H1 (cell line): ENCODE measurements around the gene TRIM27. TPM values are rescaled to one million over a fixed set of nuclear protein-coding genes. Genes with fewer than 3 reads are reported as not detected.

Source experiments
- CTCF ChIA-PET: fragments of 300-600 bp; sonication (Branson Sonifier 250); formaldehyde crosslinking; loops from one replicate; lab custom pipeline; 2021; ENCODE audit not compliant: partially characterized antibody; lab: Charles Lee
- POLR2A ChIA-PET: fragments of 300-600 bp; sonication (Branson Sonifier 250); formaldehyde crosslinking; loops from one replicate; lab custom pipeline; 2021; ENCODE audit warnings: inconsistent platforms; ENCODE audit not compliant: partially characterized antibody; lab: Charles Lee
- DNase-seq, 2 experiments: peaks; one replicate each; pipeline versions ENCODE4 v3.0.0 to v3.0.0-alpha.2; 2010 to 2022; ENCODE audit warnings: low spot score in 2 of 2, low read depth in 1 of 2, mixed read lengths in 1 of 2
- FAIRE-seq: peaks from 2 replicates; lab custom pipeline; 2011; peaks lifted over from hg19 to GRCh38; lab: Jason Lieb, UNC
- H2AFZ ChIP-seq: 2 replicates; pipeline ENCODE4 v1.8.1; 2012; ENCODE audit warnings: low read length, inconsistent platforms
- H2AK5ac ChIP-seq: 2 replicates; pipeline ENCODE4 v1.6.1; 2013; ENCODE audit warnings: low read depth, low read length
- H2BK120ac ChIP-seq: replicated peaks from 2 replicates; pipeline ENCODE3; 2013; ENCODE audit warnings: low read depth, low read length, inconsistent platforms
- H2BK12ac ChIP-seq: 2 replicates; pipeline ENCODE4 v1.6.1; 2013; ENCODE audit warnings: low read depth, low read length
- H2BK15ac ChIP-seq: 2 replicates; pipeline ENCODE4 v1.6.1; 2013; ENCODE audit warnings: low read length
- H2BK20ac ChIP-seq: 2 replicates; pipeline ENCODE4 v1.6.1; 2013; ENCODE audit warnings: low read length
- H2BK5ac ChIP-seq: 2 replicates; pipeline ENCODE4 v1.6.1; 2013; ENCODE audit warnings: low read depth, low read length
- H3K14ac ChIP-seq: 2 replicates; pipeline ENCODE4 v1.6.1; 2013; ENCODE audit warnings: inconsistent platforms; ENCODE audit not compliant: insufficient read length
- H3K18ac ChIP-seq: 2 replicates; pipeline ENCODE4 v1.6.1; 2013; ENCODE audit warnings: low read length; ENCODE audit errors: extremely low read depth
- H3K23ac ChIP-seq: 2 replicates; pipeline ENCODE4 v1.6.1; 2013; ENCODE audit warnings: inconsistent platforms; ENCODE audit not compliant: insufficient read length
- H3K23me2 ChIP-seq: 2 replicates; pipeline ENCODE4 v1.6.1; 2013; ENCODE audit warnings: low read depth, low read length
- H3K27ac ChIP-seq: 2 replicates; pipeline ENCODE4 v1.6.1; 2011; ENCODE audit warnings: low read depth, low read length, inconsistent platforms
- H3K27me3 ChIP-seq, 4 experiments: replicated peaks in 1 of 4; 1 replicate in 1 of 4; 2 replicates in 3 of 4; pipeline versions ENCODE4 v1.6.1 to v1.8.1; 2011 to 2013; ENCODE audit warnings: low read length in 3 of 4, mild to moderate bottlenecking in 3 of 4, inconsistent platforms in 2 of 4, mixed read lengths in 2 of 4, moderate library complexity in 1 of 4; ENCODE audit not compliant: control insufficient read depth in 3 of 4, insufficient read depth in 3 of 4; ENCODE audit errors: extremely low read depth in 1 of 4
- H3K36me3 ChIP-seq, 4 experiments: 2 replicates each; pipeline versions ENCODE4 v1.6.1 to v1.8.1; 2011 to 2013; ENCODE audit warnings: mild to moderate bottlenecking in 4 of 4, low read length in 3 of 4, moderate library complexity in 2 of 4, control low read depth in 1 of 4, inconsistent platforms in 1 of 4; ENCODE audit not compliant: insufficient read depth in 4 of 4, control insufficient read depth in 2 of 4
- H3K4ac ChIP-seq: replicated peaks from 2 replicates; pipeline ENCODE3; 2013; ENCODE audit warnings: low read length, low read depth, mixed read lengths, inconsistent platforms; ENCODE audit not compliant: insufficient read length
- H3K4me1 ChIP-seq, 4 experiments: replicated peaks in 1 of 4; 1 replicate in 1 of 4; 2 replicates in 3 of 4; pipeline versions ENCODE4 v1.6.1 to v1.8.1; 2011 to 2013; ENCODE audit warnings: low read length in 3 of 4, inconsistent platforms in 2 of 4, mixed read lengths in 1 of 4; ENCODE audit not compliant: insufficient read depth in 4 of 4, control insufficient read depth in 3 of 4
- H3K4me2 ChIP-seq, 2 experiments: 2 replicates each; pipeline versions ENCODE4 v1.6.1 to v1.8.1; 2011 to 2013; ENCODE audit warnings: low read depth in 2 of 2, low read length in 2 of 2, control low read depth in 1 of 2, inconsistent platforms in 1 of 2, mild to moderate bottlenecking in 1 of 2; ENCODE audit not compliant: insufficient read depth in 1 of 2
- H3K4me3 ChIP-seq, 4 experiments: fragments of 200-600, 300-600 bp in 1 of 4; sonication (generic), shearing (Covaris generic), sonication (Bioruptor Twin) in 1 of 4; 2 replicates each; pipeline versions ENCODE4 v1.5.1 to v1.8.1; 2011 to 2016; ENCODE audit warnings: low read length in 4 of 4, low read depth in 3 of 4, control low read depth in 2 of 4, inconsistent platforms in 2 of 4, mild to moderate bottlenecking in 2 of 4, mixed read lengths in 1 of 4, moderate library complexity in 1 of 4; ENCODE audit not compliant: insufficient read depth in 2 of 4; ENCODE audit errors: extremely low read depth in 1 of 4
- H3K56ac ChIP-seq: replicated peaks from 2 replicates; pipeline ENCODE3; 2013; ENCODE audit warnings: low read depth, mild to moderate bottlenecking, mixed read lengths, low read length, inconsistent platforms; ENCODE audit not compliant: insufficient read length
- H3K79me1 ChIP-seq: 2 replicates; pipeline ENCODE4 v1.6.1; 2013; ENCODE audit warnings: low read depth, low read length, control low read depth
- H3K79me2 ChIP-seq, 2 experiments: 2 replicates each; pipeline versions ENCODE4 v1.6.1 to v1.8.1; 2012 to 2013; ENCODE audit warnings: low read length in 2 of 2, mild to moderate bottlenecking in 2 of 2, inconsistent platforms in 1 of 2; ENCODE audit not compliant: insufficient read depth in 2 of 2, control insufficient read depth in 1 of 2
- H3K9ac ChIP-seq, 4 experiments: replicated peaks in 1 of 4; 1 replicate in 1 of 4; 2 replicates in 3 of 4; pipeline versions ENCODE4 v1.6.1 to v1.8.1; 2011 to 2013; ENCODE audit warnings: low read depth in 3 of 4, low read length in 3 of 4, control low read depth in 2 of 4, mild to moderate bottlenecking in 2 of 4, moderate library complexity in 2 of 4, inconsistent platforms in 1 of 4; ENCODE audit errors: extremely low read depth in 1 of 4
- H3K9me3 ChIP-seq, 2 experiments: 2 replicates each; pipeline versions ENCODE4 v1.6.1 to v1.8.1; 2012 to 2013; ENCODE audit warnings: mild to moderate bottlenecking in 2 of 2, moderate library complexity in 2 of 2, control low read depth in 1 of 2, inconsistent platforms in 1 of 2, low read depth in 1 of 2, low read length in 1 of 2, mixed read lengths in 1 of 2; ENCODE audit not compliant: insufficient read depth in 2 of 2
- H4K20me1 ChIP-seq, 2 experiments: replicated peaks in 1 of 2; 2 replicates each; pipeline versions ENCODE3 to v1.8.1; 2011 to 2013; ENCODE audit warnings: inconsistent platforms in 2 of 2, low read length in 2 of 2, mild to moderate bottlenecking in 1 of 2; ENCODE audit not compliant: insufficient read depth in 2 of 2, control insufficient read depth in 1 of 2
- H4K5ac ChIP-seq: 2 replicates; pipeline ENCODE4 v1.6.1; 2013; ENCODE audit warnings: low read length, low read depth, mixed read lengths, inconsistent platforms; ENCODE audit not compliant: insufficient read length
- H4K8ac ChIP-seq: 2 replicates; pipeline ENCODE4 v1.8.0; 2013; ENCODE audit warnings: mild to moderate bottlenecking, moderate library complexity, low read length, inconsistent platforms; ENCODE audit not compliant: insufficient read depth; ENCODE audit errors: extremely low read depth
- H4K91ac ChIP-seq: replicated peaks from 2 replicates; pipeline ENCODE3; 2013; ENCODE audit warnings: low read length, mixed read lengths, inconsistent platforms; ENCODE audit not compliant: insufficient read length
- ASH2L ChIP-seq: fragments of 200-600, 300-600 bp; sonication (generic); IDR thresholded peaks from one replicate; pipeline ENCODE4 v1.7.1; 2017; ENCODE audit warnings: low read length
- BACH1 ChIP-seq: IDR thresholded peaks from 2 replicates; pipeline ENCODE4 v1.6.1; 2012; ENCODE audit warnings: low read length, improper control_type of control experiment
- CREB1 ChIP-seq: IDR thresholded peaks from 2 replicates; pipeline ENCODE4 v1.6.1; 2012; ENCODE audit warnings: inconsistent platforms
- KDM4A ChIP-seq: IDR thresholded peaks from one replicate; pipeline ENCODE4 v1.7.1; 2012; ENCODE audit warnings: low read depth, mild to moderate bottlenecking, moderate library complexity, low read length, inconsistent platforms; ENCODE audit not compliant: severe bottlenecking
- PHF8 ChIP-seq: fragments of 200-600 bp; sonication (generic); conservative IDR thresholded peaks from 2 replicates; pipeline ENCODE4 v1.7.1; 2012; ENCODE audit warnings: low read depth, mild to moderate bottlenecking, inconsistent platforms, low read length, moderate library complexity
- POLR2A ChIP-seq, 2 experiments: IDR thresholded peaks; 1 replicate in 1 of 2; 2 replicates in 1 of 2; pipeline ENCODE4 v1.6.1; 2011; ENCODE audit warnings: low read depth in 2 of 2, low read length in 2 of 2, mild to moderate bottlenecking in 2 of 2; ENCODE audit errors: control extremely low read depth in 1 of 2
- POLR2AphosphoS5 ChIP-seq: IDR thresholded peaks from 2 replicates; pipeline ENCODE4 v1.6.1; 2011; ENCODE audit warnings: low read depth, low read length
- SAP30 ChIP-seq: fragments of 300-600 bp; sonication (generic); IDR thresholded peaks from 2 replicates; pipeline ENCODE4 v1.7.1; 2012; ENCODE audit warnings: low read length, moderate library complexity, mild to moderate bottlenecking, inconsistent platforms; ENCODE audit not compliant: insufficient read depth, insufficient replicate concordance
- SIN3A ChIP-seq, 2 experiments: IDR thresholded peaks in 1 of 2; conservative IDR thresholded peaks in 1 of 2; 2 replicates each; pipeline ENCODE4 v1.6.1; 2011 to 2012; ENCODE audit warnings: low read length in 2 of 2, improper control_type of control experiment in 1 of 2, low read depth in 1 of 2, mild to moderate bottlenecking in 1 of 2
- YY1 ChIP-seq: IDR thresholded peaks from 2 replicates; pipeline ENCODE4 v1.6.1; 2011; ENCODE audit warnings: low read depth, mild to moderate bottlenecking, low read length
- WGBS, 2 experiments: shearing (Covaris generic) in 1 of 2; methylation state at CpG; one replicate each; pipeline versions ENCODE4 v1.1.6 to v1.1.7; 2013 to 2015; ENCODE audit warnings: low lambda C conversion rate in 2 of 2, mixed read lengths in 2 of 2, inconsistent platforms in 1 of 2, low coverage in 1 of 2, missing lambda C conversion rate in 1 of 2; ENCODE audit not compliant: insufficient replicate concordance in 2 of 2, insufficient coverage in 1 of 2, insufficient read length in 1 of 2; ENCODE audit errors: extremely low coverage in 1 of 2, missing lambda C conversion rate in 1 of 2; 5-methylcytosine and 5-hydroxymethylcytosine counted together
- polyA plus RNA-seq, 7 experiments: library from polyadenylated mRNA; depleted of rRNA in 3 of 7; stranded (reverse) in 5 of 7; unstranded in 2 of 7; fragments of >200 nt in 5 of 7; fragments of 200-250 nt in 2 of 7; gene quantifications; 1 replicate in 5 of 7; 2 replicates in 1 of 7; 4 replicates in 1 of 7; pipeline versions ENCODE4 v1.2.1 to v1.2.3, GENCODE V29; 2011 to 2013; ENCODE audit warnings: missing spikeins in 2 of 7, mixed read lengths in 2 of 7
- total RNA-seq: library from RNA; stranded (reverse); fragmentation: NEBNext Ultra II Directional; extraction: Animal tissue kit (Norgen Biotek cat#: 25700); gene quantifications from 2 replicates; pipeline ENCODE4 v1.2.1, GENCODE V29; 2021

TRIM27 gene
- total and polyA plus RNA-seq, 2 of the 8 experiments (the other 6 are each of a cell fraction or from before 2014, with no cell fraction given): 76.4 to 85.9 TPM

- H3K79me1 ChIP-seq: no peaks in the 10 kb centered on the region
- peak overlapping the region; percentile 75 to 89 (median 86) for H3K9ac ChIP-seq
- H3K14ac ChIP-seq: no peak overlapping the region
- peak overlapping the region; percentile 97; the same call in 1 of the 2 replicates for H4K8ac ChIP-seq
- peak overlapping the region; percentile 47 for H2AFZ ChIP-seq
- peaks cover 0 to 1% of the 10 kb centered on the region in 2 experiments for H4K20me1 ChIP-seq
- peak overlapping the region; percentile 81 for H4K5ac ChIP-seq
- no peaks in the 10 kb centered on the region for H3K27me3 ChIP-seq
- H2AK5ac ChIP-seq: no peak overlapping the region
- DNase-seq (peak in 1 of 2 experiments; percentile 71), FAIRE-seq (no peak)
- H4K91ac ChIP-seq: peak overlapping the region; percentile 32
- H3K4ac ChIP-seq: peak overlapping the region; percentile 54
- H2BK5ac ChIP-seq: peak overlapping the region; percentile 73; the same call in 1 of the 2 replicates
- no peaks in the 10 kb centered on the region for H3K4me1 ChIP-seq
- H3K18ac ChIP-seq: no peak overlapping the region; the same call in 1 of the 2 replicates
- H3K23ac ChIP-seq: no peak overlapping the region
- H3K36me3 ChIP-seq: peaks cover 2 to 17% (median 9%) of the 10 kb centered on the region in 4 experiments; a peak in 6 of 8 replicates
- H3K4me3 ChIP-seq: peak overlapping the region; percentile 81 to 90 (median 84)
- peak overlapping the region; percentile 71 to 80 for H3K4me2 ChIP-seq
- ChIA-PET POLR2A (interaction anchor here (0.7 to 4.4 kb wide), 15 partner anchors 9 to 293 kb away, joined by 3 to 42 read pairs (median 10); partner anchors contain the start of gene TRIM27), CTCF (interaction anchor here (0.7 to 1.8 kb wide), 6 partner anchors 12 to 154 kb away, joined by 3 to 9 read pairs (median 4); no protein-coding TSS in a partner anchor)
- H2BK120ac ChIP-seq: no peak overlapping the region
- H2BK20ac ChIP-seq: no peak overlapping the region
- H3K9me3 ChIP-seq: no peaks in the 10 kb centered on the region
- peak overlapping the region; percentile 80 for H3K27ac ChIP-seq
- peak overlapping the region; percentile 5 for H3K56ac ChIP-seq
- 1% methylated on average over 41 of the region's 41 CpGs; no CpG with 5 or more reads in 1 of the 2 experiments for WGBS, 2 experiments
- H2BK15ac ChIP-seq: no peak overlapping the region
- no peaks in the 10 kb centered on the region for H3K79me2 ChIP-seq
- peak overlapping the region; percentile 62; the same call in 1 of the 2 replicates for H2BK12ac ChIP-seq
- no peaks in the 10 kb centered on the region for H3K23me2 ChIP-seq
- TF ChIP-seq ASH2L (peak; percentile 68), SIN3A (conservative IDR thresholded peaks at IDR 0.05 in 1 of 2, IDR thresholded peaks at IDR 0.05 in 1 of 2; ENCODE audit: low read depth in 1 of 2, low read length in 2 of 2) (peak in 1 of 2 experiments; percentile 68; a peak in 2 of 4 replicates), YY1 (no peak; the same call in 1 of the 2 replicates), POLR2AphosphoS5 (peak; percentile 17; the same call in 1 of the 2 replicates), POLR2A (IDR thresholded peaks at IDR 0.05; ENCODE audit: control extremely low read depth in 1 of 2, low read depth in 2 of 2, low read length in 2 of 2) (peak in 1 of 2 experiments; percentile 20; a peak in 2 of 3 replicates), CREB1 (no peak), BACH1 (0 out of 2 replicates have a peak, but pooled peaks have one; percentile 21), SAP30 (peak; percentile 13), PHF8 (peak; percentile 35; the same call in 1 of the 2 replicates), KDM4A (peak; percentile 49)
Observed at GRCh38 chr6:28896505-28897368, 27.0 kb downstream of the TRIM27 start.
